Spleen (tissue), 11 donors: ENCODE data around the gene HEATR1. TPM values are rescaled to one million over a fixed set of nuclear protein-coding genes. Genes with fewer than 3 reads are reported as not detected.
A peak's percentile ranks its signal among the peaks of the same experiment; 100 is the strongest.

Source experiments
- DNase-seq: peaks from one replicate; pipeline ENCODE4 v3.0.0-alpha.2; 2020
- H3K27ac ChIP-seq, 8 donors: fragments of 200-600 bp; sonication (generic) in 7 of 8; 1 replicate in 4 of 8; 2 replicates in 4 of 8; pipeline versions ENCODE4 v1.5.0 to v1.8.0; 2016 to 2021; ENCODE audit warnings: inconsistent platforms in 4 of 8, mild to moderate bottlenecking in 4 of 8, moderate library complexity in 1 of 8
- H3K27me3 ChIP-seq, 7 donors: fragments of 200-600 bp; sonication (generic) in 6 of 7; replicated peaks in 1 of 7; 1 replicate in 4 of 7; 2 replicates in 3 of 7; pipeline versions ENCODE4 v1.5.0 to v1.8.0; 2016 to 2021; ENCODE audit warnings: inconsistent platforms in 3 of 7, mild to moderate bottlenecking in 1 of 7
- H3K36me3 ChIP-seq, 6 donors: fragments of 200-600 bp; sonication (generic) in 5 of 6; 1 replicate in 4 of 6; 2 replicates in 2 of 6; pipeline versions ENCODE4 v1.5.0 to v1.8.0; 2016 to 2021; ENCODE audit warnings: inconsistent platforms in 2 of 6
- H3K4me1 ChIP-seq, 6 donors: fragments of 200-600 bp; sonication (generic) in 5 of 6; 1 replicate in 3 of 6; 2 replicates in 3 of 6; pipeline versions ENCODE4 v1.5.0 to v1.8.0; 2016 to 2021; ENCODE audit warnings: inconsistent platforms in 3 of 6
- H3K4me3 ChIP-seq, 8 donors: fragments of 200-600 bp; sonication (generic) in 7 of 8; 1 replicate in 4 of 8; 2 replicates in 4 of 8; pipeline versions ENCODE4 v1.5.0 to v1.8.0; 2016 to 2021; ENCODE audit warnings: inconsistent platforms in 4 of 8, mild to moderate bottlenecking in 4 of 8, moderate library complexity in 2 of 8
- H3K9me3 ChIP-seq, 8 donors: fragments of 200-600 bp; sonication (generic) in 7 of 8; 1 replicate in 4 of 8; 2 replicates in 4 of 8; pipeline versions ENCODE4 v1.5.0 to v1.8.0; 2016 to 2021; ENCODE audit warnings: inconsistent platforms in 4 of 8
- POLR2A ChIP-seq, 3 donors: fragments of 450-650 bp; IDR thresholded peaks; one replicate each; pipeline ENCODE4 v1.5.1; 2017; ENCODE audit warnings: antibody characterized with exemption in 3 of 3, mild to moderate bottlenecking in 1 of 3
- POLR2AphosphoS5 ChIP-seq, 3 donors: sonication (generic); formaldehyde crosslinking; IDR thresholded peaks; one replicate each; pipeline ENCODE4 v1.5.1; 2017; ENCODE audit warnings: antibody characterized with exemption in 3 of 3
- WGBS, 5 donors: extraction: QIAGEN DNeasy Blood & Tissue Kit in 3 of 5; methylation state at CpG; one replicate each; pipeline versions ENCODE4 v1.1.5 to v1.1.7; 2013 to 2018; 5-methylcytosine and 5-hydroxymethylcytosine counted together
- intact Hi-C: fragments of 100-400 bp; cut with DNase I; formaldehyde crosslinking; loops from one replicate; pipeline ENCODE4 v1.15.0; 2023; ENCODE audit warnings: low total_unique reads
- polyA plus RNA-seq, 3 donors: library from polyadenylated mRNA; stranded (reverse); fragments of 200-250 nt; gene quantifications; one replicate each; pipeline ENCODE4 v1.2.1, GENCODE V29; 2013
- total RNA-seq, 7 donors: library from RNA; depleted of rRNA in 3 of 7; stranded (reverse); fragments of >200 nt in 3 of 7; fragmentation: NEBNext Ultra II Directional in 4 of 7; extraction: Animal tissue kit (Norgen Biotek cat#: 25700) in 4 of 7; gene quantifications; one replicate each; pipeline versions ENCODE4 v1.1.0 to v1.2.1, GENCODE V29; 2016 to 2021
- TF ChIP-seq, protein P1 (sequence below), 11 experiments: fragments of 200-600 bp in 7 of 11; fragments of 450-650 bp in 4 of 11; sonication (generic) in 4 of 11; IDR thresholded peaks in 8 of 11; conservative IDR thresholded peaks in 3 of 11; 1 replicate in 7 of 11; 2 replicates in 4 of 11; pipeline versions ENCODE4 v1.4.0 to v1.8.0; 2016 to 2021; ENCODE audit warnings: antibody characterized with exemption in 11 of 11, inconsistent platforms in 4 of 11, mild to moderate bottlenecking in 1 of 11
- donor health status: healthy with polysubstance abuse.
- donor health status: DM: no; HTN: no; CAD: no; lungs with moderate emphysema.
- donor health status: DM: no; HTN: no; CAD: no.
- donor health status: Bipolar disorder and iron deficiency.
- donor health status: healthy.
- donor health status: DM: no; HTN: no; CAD: no.
- donor health status: DM: yes; HTN: yes; CAD: no.

HEATR1 gene
- total and polyA plus RNA-seq, 10 donors = 5.0 to 51.4 (median 34.6) TPM

DNA sequence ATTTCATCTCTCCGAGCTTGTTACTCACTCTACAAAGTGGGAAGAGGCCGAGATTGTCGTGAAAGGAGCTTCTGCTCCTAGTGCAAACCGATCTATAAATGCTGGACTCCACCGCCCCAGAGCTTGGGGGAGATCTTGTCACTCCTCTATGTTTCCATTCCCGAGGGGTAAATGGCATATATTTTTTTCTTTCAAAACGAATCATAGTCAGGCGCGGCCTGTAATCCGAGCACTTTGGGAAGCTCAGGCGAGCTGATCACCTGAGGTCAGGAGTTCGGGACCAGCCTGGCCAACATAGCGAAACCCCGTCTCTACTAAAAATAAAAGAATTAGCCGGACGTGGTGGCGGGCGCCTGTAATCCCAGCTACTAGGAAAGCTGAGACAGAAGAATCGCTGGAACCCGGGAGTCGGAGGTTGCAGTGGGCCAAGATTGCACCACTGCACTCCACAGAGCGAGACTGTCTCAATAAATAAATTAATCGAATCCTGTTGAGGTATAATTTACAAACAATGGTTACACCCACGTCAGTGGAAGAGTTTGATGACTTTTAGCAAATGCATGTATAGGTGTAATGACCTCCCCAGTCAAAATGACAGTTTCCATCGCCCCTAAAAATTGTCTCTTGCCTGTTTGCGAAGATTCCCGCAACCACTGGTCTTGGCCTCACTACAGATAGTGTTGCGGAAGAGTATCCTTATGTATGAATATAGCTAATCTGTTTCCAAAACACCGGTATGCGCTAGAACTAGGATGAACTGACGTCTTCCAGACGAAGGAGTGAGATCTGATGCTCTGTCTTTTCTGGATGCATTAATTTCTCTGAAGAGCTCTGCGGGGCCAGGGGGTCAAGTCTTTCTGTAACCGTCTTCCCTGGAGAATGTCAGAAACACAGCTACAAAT, 840 bp upstream of the HEATR1 start:
- peak overlapping the region; percentile 63 to 98 (median 90) for H3K4me3 ChIP-seq
- intact Hi-C loops = no loop called here
- DNase-seq = no peak
- no peaks in the 10 kb centered on the region for H3K9me3 ChIP-seq
- peak overlapping the region in 7 of 8 donors; percentile 68 to 89 (median 84) for H3K27ac ChIP-seq
- WGBS, 5 donors = 70 to 72% (median 71%) methylated on average over 34 of the region's 34 CpGs
- TF ChIP-seq POLR2AphosphoS5 (IDR thresholded peaks at IDR 0.05) (no peak), POLR2A (IDR thresholded peaks at IDR 0.05) (no peak)
- TF ChIP-seq, protein P1, sequence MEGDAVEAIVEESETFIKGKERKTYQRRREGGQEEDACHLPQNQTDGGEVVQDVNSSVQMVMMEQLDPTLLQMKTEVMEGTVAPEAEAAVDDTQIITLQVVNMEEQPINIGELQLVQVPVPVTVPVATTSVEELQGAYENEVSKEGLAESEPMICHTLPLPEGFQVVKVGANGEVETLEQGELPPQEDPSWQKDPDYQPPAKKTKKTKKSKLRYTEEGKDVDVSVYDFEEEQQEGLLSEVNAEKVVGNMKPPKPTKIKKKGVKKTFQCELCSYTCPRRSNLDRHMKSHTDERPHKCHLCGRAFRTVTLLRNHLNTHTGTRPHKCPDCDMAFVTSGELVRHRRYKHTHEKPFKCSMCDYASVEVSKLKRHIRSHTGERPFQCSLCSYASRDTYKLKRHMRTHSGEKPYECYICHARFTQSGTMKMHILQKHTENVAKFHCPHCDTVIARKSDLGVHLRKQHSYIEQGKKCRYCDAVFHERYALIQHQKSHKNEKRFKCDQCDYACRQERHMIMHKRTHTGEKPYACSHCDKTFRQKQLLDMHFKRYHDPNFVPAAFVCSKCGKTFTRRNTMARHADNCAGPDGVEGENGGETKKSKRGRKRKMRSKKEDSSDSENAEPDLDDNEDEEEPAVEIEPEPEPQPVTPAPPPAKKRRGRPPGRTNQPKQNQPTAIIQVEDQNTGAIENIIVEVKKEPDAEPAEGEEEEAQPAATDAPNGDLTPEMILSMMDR (IDR thresholded peaks at IDR 0.05 in 8 of 11, conservative IDR thresholded peaks at IDR 0.05 in 3 of 11) = no peak
- H3K27me3 ChIP-seq = peaks cover 0 to 33% (median 12%) of the 10 kb centered on the region in 7 donors
- H3K36me3 ChIP-seq = peaks cover 0 to 29% (median 21%) of the 10 kb centered on the region in 6 donors
- peaks cover 11 to 40% (median 25%) of the 10 kb centered on the region in 6 donors for H3K4me1 ChIP-seq

DNA sequence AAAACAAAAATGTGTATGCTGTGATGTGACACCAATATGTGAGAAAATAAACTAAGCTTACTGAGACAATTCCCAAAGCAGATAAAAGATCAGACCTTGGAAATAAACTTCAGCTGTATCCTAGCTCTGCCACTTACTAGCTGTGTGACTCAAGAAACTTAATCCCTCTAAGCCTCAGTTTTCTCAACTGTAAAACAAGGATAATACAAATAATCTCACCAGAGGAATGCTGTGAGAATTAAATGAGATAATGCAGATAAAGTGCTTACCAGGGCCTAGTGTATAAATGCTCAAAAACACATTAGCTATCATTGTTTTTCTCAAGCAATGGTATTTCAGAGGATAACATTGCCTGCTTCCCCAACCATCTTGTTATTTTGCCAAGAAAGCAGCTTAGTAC, 2.1 kb downstream of the HEATR1 start:
- Histone ChIP-seq H3K36me3 (peaks cover 4 to 57% (median 38%) of the 10 kb centered on the region in 6 donors), H3K4me1 (peaks cover 11 to 40% (median 25%) of the 10 kb centered on the region in 6 donors), H3K9me3 (no peaks in the 10 kb centered on the region), H3K27me3 (peaks cover 0 to 4% (median 0%) of the 10 kb centered on the region in 7 donors), H3K4me3 (no peak overlapping the region), H3K27ac (no peak overlapping the region)
- DNase-seq = no peak
- TF ChIP-seq POLR2A (IDR thresholded peaks at IDR 0.05) = no peak
- no peak for TF ChIP-seq POLR2AphosphoS5 (IDR thresholded peaks at IDR 0.05)
- TF ChIP-seq, protein P1 (IDR thresholded peaks at IDR 0.05 in 8 of 11, conservative IDR thresholded peaks at IDR 0.05 in 3 of 11) = no peak
- intact Hi-C loops = no loop called here

DNA sequence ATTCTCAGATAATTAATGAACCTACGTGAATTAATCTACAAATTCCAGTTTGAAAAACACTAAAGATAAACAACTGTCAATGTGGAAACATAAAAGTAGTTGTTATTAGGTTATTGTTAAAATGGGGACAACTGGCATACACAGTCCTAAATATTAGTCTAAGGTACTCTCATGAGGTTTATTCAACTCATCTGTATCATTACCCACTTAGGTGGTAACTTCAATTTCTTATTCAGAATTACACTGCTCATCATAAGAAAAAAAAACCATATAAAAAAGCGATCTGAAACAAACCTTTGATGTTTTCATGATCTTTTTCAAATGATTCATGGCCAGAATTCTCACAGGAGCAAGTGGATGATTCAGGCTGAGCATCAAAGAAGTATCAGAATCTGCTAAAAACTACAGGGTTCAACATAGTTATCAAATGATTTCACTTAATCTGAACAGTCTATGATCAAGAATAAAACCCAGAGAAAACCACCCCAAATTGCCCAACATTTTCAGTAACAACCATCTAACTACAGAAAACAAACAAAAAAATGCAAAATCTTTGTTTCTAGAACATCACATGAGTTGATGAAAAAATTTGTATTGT, 13.7 kb downstream of the HEATR1 start:
- H3K4me1 ChIP-seq = no peaks in the 10 kb centered on the region
- intact Hi-C loops = no loop called here
- TF ChIP-seq, protein P1 (IDR thresholded peaks at IDR 0.05 in 8 of 11, conservative IDR thresholded peaks at IDR 0.05 in 3 of 11) = no peak
- TF ChIP-seq POLR2A (IDR thresholded peaks at IDR 0.05) (no peak), POLR2AphosphoS5 (IDR thresholded peaks at IDR 0.05) (no peak)
- no peaks in the 10 kb centered on the region for H3K9me3 ChIP-seq
- WGBS, 5 donors = 87 to 95% (median 88%) methylated on average over 2 of the region's 2 CpGs
- no peak for DNase-seq
- no peak overlapping the region for H3K27ac ChIP-seq
- H3K27me3 ChIP-seq = no peaks in the 10 kb centered on the region
- H3K4me3 ChIP-seq = no peak overlapping the region
- peaks cover 5 to 100% (median 79%) of the 10 kb centered on the region in 6 donors for H3K36me3 ChIP-seq

DNA sequence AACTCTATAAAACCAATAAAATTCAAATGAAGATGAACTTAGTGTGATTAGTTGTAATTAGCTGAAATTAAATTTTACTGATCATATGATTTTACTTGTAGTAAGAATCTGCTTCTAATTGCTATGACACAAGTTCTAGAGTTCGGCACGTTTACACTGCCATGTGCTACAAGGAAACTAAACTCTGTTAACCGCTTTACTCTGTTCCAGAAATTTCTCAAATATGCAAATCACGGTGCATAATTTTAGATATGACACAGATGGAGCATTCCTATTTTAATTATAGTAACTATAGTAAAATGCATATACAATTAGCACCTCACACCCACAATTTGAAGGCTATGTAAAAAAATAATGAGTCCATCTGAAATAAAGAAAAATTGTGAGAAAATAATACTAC, 14.8 kb downstream of the HEATR1 start:
- Histone ChIP-seq H3K36me3 (peaks cover 0 to 100% (median 85%) of the 10 kb centered on the region in 6 donors), H3K9me3 (no peaks in the 10 kb centered on the region), H3K4me3 (no peak overlapping the region), H3K4me1 (no peaks in the 10 kb centered on the region), H3K27me3 (no peaks in the 10 kb centered on the region), H3K27ac (no peak overlapping the region)
- TF ChIP-seq POLR2A (IDR thresholded peaks at IDR 0.05) (no peak), POLR2AphosphoS5 (IDR thresholded peaks at IDR 0.05) (no peak)
- TF ChIP-seq, protein P1 (IDR thresholded peaks at IDR 0.05 in 8 of 11, conservative IDR thresholded peaks at IDR 0.05 in 3 of 11) = no peak
- WGBS, 5 donors = 83 to 91% (median 88%) methylated on average over 4 of the region's 4 CpGs
- DNase-seq = no peak
- intact Hi-C loops = no loop called here
